Hematopoietic multipotent progenitor cell treated with erythropoietin and hydrocortisone succinate and interleukin-3 and kit ligand, for 17 days (in vitro differentiated cells): Measurements from ENCODE around the gene NDUFS2.

ENCODE experiments used
- DNase-seq: peaks from one replicate; pipeline ENCODE4 v3.0.0-alpha.2; 2015; ENCODE audit warnings: low spot score

Gene NDUFS2

DNA sequence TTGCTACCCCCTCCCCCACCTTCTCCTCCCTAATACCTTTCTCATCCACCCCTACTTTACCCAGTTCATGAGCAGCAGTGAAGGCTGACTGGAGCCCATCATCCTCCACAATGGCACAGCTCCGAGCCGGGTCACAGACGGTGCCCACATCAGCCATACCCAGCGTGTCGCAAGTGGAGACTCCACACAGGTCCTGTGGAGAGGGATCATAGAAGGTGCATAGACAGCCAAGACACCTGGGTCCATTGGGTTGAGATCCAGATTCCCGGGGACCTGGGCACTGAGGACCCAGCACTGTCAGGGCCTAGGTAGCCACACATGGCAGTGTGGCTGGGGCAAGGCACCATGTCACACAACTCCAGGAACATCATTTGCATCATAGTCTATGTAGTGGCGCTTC, 6.1 kb upstream of the NDUFS2 start:
- DNase-seq: no peak

DNA sequence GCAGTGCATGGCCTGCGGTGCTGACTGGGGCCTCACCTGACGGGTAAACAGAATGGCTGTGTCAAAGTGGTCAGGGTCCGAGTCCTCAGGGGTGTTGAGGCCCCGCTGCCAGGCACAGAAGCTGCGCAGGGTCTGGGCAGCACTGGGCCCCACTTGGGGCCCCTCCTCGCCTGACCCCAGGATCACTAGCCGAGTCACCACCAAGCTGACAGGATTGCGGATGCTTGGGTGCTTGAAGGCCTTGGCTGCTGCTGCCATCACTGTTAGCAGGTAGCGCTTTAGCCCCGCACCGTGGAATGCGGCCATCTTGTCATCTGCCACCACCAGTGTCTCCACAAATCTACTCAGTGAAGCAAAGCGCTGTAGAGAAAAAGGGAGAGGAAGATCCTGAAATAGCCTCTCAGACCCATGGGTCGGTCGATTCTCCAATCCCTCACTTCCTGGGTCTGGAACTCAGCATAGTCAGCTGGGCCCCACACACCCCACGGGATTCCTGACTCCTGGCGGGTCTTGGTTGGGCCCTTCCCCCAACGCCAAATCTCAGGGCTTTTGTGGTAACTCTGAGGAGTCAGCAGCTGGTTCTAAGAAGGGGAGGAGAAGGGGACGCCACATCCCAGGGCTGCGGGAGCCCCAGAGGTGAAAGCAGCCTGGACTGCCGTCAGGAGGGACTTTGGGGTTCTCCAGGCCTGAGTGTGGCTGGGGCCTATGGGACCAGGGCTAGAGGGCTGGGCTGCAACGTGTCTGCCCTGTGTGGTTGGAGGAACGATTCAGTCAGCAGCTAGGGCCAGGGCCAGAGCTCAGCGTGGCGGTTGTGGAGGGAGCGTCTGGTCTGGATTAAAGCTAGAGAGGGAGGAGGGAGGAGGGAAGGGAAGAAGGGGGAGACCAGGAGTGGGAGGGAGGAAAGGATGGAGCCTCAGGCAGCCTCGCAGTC, 5.4 kb upstream of the NDUFS2 start:
- DNase-seq: no peak

DNA sequence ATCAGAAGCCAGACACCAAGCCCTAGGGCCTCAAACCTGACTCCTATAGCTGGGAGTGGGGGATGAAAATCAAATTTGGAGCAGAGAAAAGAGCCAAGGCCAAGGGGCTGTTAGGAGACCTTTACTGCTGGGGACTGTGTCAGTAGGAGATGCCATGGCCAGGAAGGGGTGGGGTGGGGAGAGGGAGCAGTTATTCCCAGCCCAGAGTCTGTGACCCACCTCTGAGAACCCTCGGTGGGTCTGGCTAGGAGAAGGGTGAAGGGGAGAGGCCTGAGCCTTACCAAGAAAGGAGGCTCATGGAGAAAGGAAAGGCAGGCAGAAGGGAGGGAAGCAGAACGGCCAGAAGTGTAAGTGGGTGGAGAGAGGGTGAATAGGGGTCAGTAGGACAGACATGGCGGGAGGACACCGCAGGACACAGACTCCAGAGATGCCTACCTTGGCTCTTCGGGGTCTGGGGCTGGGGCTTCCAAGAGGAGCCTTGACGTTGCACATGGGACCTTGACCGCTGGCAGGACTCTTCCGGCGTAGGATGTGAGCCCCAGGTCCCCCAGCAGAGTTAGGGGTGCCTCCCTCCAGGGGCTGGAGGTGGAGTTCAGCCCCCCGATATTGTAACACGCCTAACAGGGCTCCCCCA, 4.5 kb upstream of the NDUFS2 start:
- no peak for DNase-seq

DNA sequence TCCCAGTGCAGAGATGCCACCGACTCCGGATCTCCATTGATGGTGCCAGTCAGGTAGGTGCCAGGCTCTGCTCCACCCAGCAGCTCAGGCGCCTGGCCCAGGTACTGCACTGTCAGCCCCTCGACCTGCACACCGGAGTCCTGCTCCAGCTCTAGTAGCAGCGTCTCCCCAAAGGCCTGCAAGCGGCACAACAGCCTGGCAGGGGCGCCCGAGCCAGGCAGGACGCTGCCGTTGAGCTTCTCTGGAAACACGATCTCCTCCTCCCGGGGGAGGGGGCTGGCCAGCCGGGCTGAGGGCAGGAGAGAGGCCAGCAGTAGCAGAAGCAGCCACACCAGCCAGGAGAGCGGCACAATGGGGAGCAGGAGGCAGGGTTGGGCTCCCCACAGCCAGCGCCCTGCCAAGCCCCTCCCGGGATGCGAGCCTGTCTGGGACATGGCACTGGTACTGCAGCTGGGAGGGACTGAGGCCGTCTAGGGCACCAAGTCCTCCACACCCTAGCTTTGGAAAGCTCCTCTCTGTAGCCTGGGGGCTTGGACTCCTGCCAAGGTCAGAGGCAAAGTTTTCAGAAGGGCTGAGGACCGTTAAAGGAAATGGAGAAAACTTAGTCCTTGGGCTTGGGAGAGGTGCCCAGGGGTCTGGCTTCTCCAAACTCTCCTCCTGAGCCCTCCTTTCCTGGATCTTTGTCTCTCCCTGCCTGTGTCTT, 3.8 kb upstream of the NDUFS2 start:
- DNase-seq: no peak

DNA sequence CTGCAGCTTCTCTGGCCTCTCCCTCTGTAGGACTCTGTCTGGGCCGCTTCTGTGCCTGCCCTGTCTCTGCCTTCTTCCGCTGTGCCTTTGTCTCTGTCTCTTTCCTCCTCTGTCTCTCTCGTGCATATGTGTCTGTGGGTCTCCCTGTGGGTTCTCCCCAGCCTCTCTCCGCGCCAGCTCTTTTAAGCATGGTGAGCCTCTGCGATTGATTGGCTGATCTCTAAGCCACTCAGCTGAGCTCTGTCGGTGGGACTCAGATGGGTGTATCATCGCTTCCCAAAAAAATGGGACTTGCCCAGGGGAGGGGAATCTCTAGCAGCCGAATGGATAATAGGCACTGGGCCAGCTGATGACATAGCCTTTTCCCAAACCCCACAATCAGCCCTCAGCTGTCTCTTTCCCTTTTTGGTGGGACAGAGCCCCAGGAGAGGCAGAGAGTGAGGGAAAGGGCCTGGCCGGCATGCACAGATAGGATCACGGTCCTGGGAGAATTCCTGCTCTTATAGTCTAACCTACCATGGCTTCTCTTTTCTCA, 3.2 kb upstream of the NDUFS2 start, which contains the start of gene ADAMTS4:
Gene ADAMTS4, minus strand, starts transcription at position 158 of the 535 bp plus-strand sequence. CDS start 427 bp downstream, outside the sequence.
- no peak for DNase-seq

DNA sequence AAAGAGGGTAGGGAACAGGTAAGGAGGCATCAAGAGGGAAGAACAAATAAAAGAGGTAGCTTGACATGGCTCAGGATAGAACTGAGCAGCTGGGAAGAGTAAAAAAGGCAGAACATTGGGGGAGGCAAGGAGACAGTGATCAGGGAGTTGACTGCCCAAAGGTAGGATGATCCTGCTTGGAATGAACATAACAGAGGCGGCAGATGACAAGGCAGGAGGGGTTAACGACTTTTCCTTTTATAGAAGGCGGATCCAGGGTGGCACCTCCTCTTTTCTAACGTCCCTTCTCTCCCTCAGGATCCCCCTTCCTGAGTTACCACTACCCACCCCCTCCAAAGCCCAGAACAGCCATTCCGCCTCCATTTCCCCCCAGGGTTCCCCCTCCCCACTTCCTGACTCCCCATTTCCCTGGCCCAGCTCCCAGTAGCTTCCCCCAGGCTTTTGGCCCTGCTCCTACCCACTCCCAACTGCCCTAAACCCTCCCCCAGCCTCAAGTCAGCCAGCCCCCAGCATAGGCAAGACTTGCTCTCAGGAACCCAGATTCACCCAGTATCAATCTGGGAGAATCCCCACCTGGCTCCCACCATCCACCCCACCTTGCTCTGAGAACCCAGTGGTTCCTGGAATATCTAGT, 2.5 kb upstream of the NDUFS2 start:
- DNase-seq: no peak

DNA sequence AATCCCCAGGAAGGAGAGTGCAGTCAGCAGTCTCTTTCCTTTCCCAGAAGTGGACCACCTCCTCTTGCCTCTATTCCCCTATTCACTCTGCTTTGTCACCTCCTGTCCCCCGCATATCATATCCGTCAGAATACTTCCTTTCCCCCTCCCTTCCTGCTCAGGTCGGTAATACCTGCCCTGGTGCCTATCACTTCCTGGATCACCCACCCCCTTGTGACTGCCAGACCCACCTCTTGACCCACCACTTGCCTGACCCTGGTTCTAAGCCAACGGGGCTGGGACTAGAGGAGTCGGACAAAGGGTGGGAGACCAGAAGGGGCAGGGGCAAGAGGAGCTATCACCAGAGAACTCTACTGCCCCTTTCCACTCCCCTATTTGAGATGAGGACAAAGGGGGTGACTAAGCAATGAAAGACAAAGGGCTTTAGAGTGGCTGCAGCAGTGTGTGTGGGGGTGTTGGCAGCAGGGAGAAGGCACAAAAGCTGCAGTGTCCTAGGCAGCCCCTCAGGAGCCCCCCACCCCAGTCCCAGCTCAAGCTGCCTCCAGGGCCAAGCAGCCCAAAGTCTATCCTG, 1.7 kb upstream of the NDUFS2 start:
- no peak for DNase-seq

DNA sequence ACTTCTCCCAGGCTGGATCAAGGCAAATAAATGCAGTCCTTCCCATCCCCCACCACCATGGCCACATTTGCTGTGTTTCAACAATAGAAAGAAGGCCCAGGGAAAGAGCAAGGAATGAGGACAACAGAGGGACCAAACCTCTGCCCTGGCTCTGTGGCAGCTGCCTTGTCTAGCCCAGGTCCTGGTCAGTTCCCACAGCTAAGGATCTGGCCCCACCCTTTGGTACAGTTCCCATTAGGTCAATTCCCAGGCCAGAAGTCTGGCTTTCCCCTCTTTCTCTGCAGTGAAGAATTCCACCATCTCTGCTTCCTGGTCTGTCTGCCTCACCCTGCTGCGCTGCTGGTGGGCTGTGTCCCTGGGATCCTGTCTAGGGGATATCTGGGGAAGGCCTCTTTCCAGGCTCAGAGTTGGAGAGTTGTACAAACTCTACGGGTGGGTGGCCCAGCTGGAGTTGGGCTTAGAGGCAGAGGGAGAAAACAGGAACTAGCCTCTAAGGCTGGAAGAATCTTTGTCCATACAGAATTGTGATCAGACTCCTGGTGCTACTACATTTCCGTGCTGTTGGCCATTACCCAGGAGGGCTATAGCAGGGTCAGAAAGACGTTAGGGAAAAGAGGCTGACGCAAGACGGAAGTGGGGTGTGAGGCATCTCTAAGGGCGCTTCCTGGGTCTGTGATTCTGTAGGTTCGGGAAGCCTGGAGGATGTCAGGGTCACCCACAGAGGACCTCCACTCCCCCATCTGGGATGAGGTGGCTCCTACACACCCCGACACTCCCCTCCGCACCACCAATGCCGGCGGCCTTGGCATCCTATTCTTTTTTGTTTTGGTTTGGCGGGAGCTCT, 953 bp upstream of the NDUFS2 start:
- DNase-seq: no peak

DNA sequence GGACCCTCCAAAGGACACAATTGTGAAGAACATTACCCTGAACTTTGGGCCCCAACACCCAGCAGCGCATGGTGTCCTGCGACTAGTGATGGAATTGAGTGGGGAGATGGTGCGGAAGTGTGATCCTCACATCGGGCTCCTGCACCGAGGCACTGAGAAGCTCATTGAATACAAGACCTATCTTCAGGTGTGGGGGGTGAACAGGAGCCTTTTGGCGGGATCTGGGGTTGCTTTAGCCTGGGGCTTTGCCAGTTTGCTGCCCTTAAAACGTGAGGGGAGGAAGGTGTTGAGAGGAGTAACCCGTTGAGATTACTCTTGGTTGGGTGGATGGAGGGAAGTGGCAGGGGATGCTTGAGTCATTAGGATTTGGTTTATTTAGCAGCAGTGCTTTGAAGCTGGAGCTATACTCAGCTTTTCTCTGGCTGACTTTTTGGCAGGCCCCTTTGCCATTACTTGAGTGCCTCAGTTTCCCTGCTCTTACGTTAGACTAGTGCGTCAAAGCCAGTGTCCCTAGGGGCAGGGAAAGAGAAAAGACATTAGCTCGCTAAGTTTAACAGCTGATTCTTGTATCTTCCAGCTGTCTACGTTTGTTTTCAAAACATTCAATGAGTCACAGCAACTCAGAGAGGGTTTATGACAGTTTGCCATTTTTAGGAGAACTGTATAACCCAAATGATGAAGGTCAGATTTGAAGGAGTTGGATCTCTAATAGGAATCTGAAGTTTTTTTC, 4.4 kb downstream of the NDUFS2 start:
- DNase-seq: no peak

DNA sequence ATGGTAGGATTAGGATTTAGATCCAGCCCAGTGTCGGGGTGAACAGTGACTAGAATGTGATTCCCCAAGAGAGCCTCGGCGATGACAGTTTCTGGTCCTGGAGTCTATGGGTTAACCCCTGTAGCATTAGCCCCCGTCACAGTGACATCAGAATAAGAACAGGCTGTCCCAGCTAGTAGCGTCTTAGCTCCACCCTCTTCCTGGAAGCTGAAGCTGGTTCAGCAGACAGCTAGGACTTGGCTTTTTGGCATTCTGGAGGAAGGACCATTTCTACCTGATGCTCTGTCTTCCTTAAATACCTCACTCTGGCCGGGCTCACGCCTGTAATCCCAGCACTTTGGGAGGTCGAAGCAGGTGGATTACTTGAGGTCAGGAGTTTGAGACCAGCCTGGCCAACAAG, 5.0 kb downstream of the NDUFS2 start:
- DNase-seq: no peak

DNA sequence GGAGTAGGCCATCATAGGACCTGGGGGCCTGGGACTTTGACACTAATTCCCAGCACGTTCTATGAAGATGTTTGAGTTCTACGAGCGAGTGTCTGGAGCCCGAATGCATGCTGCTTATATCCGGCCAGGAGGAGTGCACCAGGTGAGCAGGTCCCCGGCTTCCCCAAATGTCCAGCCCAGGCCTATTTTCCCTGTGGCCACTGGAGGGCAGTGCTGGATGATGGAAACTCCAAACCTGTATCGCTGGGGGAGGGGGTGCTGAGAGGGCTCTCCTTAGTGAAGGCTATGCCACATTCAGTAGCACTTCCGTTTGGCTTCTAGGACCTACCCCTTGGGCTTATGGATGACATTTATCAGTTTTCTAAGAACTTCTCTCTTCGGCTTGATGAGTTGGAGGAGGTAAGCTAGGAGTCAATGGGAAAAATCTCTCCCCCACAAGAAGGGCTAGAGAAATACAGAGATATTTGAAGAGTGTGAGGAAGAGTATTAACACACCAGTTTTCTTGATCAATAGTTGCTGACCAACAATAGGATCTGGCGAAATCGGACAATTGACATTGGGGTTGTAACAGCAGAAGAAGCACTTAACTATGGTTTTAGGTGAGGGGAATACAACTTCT, 7.7 kb downstream of the NDUFS2 start:
- peak; percentile 72 for DNase-seq

DNA sequence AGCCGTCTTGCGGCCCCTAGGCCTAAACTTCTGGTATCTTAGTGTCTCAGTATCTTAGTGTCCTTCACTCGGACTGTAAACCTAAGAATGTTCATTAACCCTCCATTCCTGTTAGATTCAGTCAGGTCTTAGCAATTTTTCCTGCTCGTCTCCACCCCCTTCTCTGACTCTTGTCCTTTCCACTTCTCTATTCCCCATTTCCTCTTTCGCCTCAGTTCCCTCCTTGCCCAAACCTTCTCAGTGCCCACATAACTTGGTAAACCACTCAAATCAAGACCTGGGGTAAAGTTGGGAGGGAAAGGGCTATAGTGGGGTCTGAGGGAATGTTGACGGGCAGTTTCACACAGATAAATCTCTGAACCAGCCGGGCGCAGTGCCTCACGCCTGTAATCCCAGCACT, 12.2 kb downstream of the NDUFS2 start:
- DNase-seq: no peak

DNA sequence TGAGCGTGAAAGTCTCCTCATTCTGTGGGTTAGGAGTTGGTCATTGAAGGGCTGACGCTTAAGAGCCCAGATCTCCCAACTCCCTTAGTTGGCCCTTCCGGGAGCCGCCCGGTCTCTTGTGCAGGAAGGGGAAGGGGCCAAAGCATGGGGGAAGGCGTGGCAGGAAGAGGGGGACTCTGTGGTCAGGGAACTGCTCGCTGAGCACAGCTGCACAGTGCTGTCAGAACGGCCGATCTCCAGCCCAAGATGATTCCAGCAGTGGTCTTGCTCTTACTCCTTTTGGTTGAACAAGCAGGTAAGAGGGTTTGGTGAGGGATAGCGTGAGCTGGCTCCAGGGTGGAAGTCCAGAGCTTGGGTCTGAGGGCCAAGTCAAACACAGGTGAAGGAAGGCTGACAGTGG, 12.9 kb downstream of the NDUFS2 start, which contains the start of gene FCER1G:
Gene FCER1G, plus strand, starts transcription at position 220 of the 400 bp plus-strand sequence. Its CDS starts 27 bp downstream, at position 247.
- no peak for DNase-seq

DNA sequence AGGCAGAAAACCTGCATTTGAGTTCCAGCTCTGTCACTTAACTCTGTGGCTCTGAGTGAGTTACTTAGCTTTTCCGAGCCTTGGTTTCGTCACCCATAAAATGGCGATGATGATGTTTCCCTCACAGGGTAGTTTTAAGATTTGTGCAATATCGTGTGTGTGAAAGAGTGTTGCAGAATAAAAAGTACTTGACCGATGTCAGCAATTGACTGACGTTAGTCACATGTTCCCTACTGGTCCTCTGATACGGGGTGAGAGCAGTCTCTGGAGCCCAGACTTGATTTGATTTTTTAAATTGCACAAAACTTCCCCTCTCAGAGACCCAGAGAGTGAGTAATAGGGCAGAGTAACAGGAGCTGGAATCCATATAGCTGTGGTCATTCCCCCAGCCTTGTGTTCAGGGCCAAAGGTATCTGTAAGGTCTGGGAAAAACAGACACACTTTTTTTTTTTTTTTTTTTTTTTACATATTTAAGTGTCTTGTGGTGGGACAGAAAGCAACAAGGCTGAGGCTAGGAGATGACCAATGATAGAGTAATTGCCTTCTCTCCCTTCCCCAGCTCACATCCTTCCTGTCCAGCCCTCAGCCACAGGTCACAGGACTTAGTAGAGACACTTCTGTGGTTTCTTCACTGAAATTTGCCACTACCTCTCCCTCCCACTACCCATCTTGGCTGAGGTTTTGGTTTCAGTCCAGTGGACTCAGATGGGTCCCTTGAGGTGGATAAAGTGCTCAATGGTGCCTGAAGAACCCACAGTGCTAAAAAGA, 15.0 kb downstream of the NDUFS2 start:
- DNase-seq: no peak

DNA sequence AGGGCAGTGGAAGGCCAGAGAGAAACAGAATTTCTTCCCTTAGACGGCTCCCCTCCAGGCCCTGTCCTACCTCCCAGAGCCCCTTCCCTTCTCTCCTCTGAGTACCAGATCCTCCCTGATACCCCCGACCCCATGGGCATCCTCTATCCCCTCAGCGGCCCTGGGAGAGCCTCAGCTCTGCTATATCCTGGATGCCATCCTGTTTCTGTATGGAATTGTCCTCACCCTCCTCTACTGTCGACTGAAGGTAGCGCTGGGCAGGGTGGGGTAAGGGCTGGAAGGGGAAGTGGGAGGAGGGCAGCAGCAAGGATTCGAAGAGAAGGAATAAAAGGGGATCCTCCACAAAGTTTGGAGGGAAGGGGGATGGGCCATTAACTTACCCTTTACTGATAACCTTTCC, 15.7 kb downstream of the NDUFS2 start:
- no peak for DNase-seq

DNA sequence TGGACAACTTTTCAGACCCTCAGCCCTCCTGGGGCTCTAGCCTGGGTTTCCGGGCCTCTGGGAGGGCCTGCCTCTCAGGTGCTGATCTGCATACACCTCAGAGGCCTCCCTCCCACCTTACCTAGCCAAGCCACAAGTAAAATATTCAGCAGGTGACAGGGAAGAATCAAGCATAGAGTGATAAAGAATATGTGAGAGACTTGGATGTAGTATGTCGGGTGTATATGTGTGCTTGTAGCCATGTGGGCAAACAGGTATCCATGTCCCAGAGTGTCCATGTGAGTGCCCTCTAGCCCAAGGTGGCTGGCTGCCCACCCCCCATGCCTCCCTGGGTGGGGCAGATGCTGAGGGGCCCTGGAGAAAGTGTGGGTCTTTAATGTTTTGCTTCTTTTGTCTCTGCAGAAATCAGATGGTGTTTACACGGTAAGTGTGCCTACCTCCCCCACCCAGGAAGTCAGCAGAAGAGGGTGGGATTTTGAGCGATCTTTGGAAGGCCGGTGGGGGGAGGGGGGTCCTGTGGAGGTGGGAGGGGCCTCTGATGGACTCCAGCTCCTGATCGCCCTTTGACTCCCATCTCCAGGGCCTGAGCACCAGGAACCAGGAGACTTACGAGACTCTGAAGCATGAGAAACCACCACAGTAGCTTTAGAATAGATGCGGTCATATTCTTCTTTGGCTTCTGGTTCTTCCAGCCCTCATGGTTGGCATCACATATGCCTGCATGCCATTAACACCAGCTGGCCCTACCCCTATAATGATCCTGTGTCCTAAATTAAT, 16.3 kb downstream of the NDUFS2 start:
- DNase-seq: no peak

DNA sequence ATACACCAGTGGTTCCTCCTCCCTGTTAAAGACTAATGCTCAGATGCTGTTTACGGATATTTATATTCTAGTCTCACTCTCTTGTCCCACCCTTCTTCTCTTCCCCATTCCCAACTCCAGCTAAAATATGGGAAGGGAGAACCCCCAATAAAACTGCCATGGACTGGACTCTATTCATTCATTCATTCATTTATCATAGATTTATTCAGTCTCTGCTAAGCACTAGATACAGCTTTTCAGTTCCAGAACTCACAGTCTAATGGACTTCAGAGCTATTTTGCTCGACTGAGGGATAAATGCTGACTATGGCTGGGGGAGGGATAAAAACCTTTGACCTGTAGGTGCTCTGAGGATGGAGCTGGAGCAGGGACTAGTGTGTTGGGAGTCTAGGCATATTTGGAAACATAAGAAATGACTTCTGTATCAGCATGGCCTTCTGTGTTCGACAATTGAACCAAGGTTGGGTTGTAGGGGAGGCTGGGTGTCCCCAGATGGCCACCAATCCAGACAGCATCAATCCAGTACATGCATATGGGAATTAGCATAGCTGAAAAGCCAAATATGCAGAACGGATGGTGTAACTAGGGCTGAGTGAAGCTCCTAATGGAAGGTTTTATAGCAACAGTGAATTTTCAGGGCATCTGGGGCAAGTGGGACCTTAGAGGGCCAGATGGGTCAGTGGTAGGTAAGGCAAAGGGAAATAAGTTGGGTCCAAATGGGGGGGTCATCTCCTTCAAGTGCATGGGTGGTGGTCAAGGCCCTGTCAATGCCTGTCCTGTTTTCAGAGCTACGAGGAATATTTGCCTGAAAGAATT, 17.1 kb downstream of the NDUFS2 start:
- DNase-seq: no peak
